Non-pigmented ciliary epithelial cell (primary cell): ENCODE results near the gene FAM117A.
"Not testable (repeated sequence)": the region's sequence is repeated elsewhere in the genome, so short reads cannot be mapped to it uniquely, and the experiment has no call there.

Experiments
- DNase-seq: peaks from one replicate; pipeline ENCODE4 v3.0.0-alpha.2; 2010; ENCODE audit warnings: low read depth

FAM117A gene

GRCh38 chr17:49762151-49762941 lies 1.6 kb downstream of the FAM117A start:
- no peak for DNase-seq

- no peak for DNase-seq
Observed at GRCh38 chr17:49760932-49761558, 2.9 kb downstream of the FAM117A start.

DNA sequence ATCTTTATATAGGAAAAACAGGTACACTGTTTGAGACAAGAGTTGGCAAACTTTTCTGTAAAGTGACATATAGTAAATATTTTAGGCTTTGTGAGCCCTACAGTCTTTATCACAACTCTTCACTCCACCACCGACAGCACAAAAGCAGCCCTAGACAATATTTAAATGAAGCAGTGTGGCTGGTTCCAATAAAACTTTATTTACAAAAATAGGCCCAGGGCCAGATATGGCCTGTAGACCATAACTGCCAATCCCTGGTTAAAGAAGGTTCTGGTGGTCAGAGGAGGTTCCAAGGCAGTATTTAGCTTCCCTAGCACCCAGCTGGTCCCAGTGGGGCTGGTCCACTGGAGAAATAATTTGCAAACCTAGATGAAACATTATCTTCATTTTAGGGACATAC lies 3.6 kb downstream of the FAM117A start:
- no peak for DNase-seq

DNA sequence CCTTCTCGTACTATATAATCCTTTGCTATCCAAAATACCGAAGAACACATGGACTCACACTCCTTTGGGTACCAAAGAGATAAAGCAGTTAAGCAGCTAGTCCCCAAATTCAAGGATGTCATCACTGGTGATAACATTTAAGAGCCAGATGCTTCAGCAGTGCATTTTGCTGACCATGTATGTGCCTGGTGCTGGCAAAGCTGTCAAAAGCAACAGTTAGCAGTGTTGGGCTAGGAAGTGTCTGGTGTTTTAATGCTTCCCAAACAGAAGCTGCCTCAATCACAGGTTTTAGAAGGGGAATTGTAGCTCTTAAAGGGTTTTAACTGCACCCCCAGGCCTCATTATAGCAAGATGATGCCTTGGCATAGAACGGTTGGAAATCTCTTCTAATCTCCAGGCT lies 4.7 kb downstream of the FAM117A start:
- DNase-seq, result no peak

DNA sequence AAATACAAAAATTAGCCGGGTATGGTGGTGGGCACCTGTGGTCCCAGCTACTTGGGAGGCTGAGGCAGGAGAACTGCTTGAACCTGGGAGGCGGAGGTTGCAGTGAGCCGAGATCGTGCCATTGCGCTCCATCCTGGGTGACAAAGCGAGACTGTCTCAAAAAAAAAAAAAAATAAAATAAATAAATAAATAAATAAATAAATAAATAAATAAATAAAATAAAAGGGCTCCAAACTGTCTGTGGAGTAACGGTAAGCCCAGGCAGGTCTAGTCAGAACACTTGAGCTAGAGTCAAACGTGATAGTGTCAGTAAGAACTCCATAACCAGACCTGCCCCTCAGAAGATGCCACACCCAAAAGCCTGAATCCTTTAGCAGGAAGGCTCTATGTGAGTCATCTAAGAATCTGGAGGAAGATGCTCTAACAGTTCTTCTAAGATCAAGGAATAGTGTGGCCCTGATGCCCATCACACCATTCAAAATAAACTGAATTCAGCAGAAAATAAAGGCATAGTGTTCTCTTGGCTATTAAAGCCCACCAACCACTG lies 5.4 kb downstream of the FAM117A start:
- DNase-seq, result not testable (repeated sequence)

DNA sequence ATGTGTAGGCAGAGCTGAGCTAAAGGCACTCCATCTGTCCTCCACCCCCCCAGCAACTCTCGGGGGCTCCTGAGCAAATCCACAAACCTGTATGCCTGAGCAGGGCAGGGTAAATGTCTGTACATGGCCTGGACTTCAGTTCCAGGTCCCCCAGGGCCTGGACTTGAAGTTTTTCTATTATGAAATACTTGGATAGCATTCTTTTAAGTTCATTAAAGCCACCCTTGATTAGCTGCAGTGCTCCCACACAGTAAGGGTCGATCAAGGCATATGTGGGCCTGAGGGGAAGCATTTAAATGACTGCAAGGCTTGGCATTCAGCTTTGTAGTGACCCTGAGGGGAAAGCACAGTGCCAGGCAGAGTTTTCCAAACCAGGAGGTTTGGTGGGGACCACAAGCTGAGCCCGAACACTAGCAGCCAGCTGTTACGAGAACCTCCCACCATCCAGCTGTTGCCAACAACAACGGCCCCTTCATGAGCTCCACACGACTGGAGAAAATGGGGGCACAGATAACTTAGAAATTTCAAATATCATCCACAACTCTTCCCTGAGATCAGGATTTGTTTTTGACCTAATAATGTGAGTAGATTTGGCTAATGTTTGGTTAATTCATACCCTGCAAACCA lies 6.7 kb downstream of the FAM117A start:
- DNase-seq, result no peak

DNA sequence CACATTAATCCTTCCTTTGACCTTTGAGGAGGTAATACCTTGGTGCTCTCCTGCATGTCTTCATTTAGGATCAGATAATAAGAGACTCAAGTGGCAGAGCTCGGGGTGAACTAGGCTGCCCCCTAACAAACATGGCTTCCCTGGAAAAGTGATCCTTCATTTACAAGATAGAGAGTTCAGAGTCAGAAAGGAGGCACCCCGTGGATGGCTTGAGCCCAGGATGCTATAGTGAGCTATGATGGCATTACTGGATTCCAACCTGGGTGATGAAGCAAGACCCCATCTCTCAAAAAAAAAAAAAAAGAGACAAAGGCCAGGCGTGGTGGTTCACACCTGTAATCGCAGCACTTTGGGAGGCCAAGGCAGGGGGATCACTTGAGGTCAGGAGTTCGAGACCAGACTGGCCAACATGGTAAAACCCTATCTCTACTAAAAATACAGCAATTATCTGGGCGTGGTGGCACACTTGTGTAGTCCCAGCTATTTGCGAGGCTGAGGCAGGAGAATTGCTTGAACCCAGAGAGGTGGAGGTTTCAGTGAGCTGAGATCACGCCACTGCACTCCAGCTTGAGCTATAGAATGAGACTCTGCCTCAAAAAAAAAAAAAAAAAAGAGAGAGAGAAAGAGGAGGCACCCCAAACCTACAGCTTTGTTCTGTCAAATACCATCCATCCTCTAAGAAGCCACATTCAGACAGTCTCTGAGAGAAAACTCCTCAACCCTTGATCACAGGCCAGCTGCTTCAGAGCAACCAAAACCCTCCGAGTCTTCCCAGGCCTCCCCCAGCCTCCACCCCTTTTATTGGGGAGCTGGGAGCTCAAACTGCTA lies 7.4 kb downstream of the FAM117A start:
- DNase-seq, result no peak

GRCh38 chr17:49755663-49756283 lies 8.2 kb downstream of the FAM117A start:
- DNase-seq, result no peak

- no peak for DNase-seq
Observed at GRCh38 chr17:49753959-49754391, 10.0 kb downstream of the FAM117A start.

GRCh38 chr17:49752508-49752907 lies 11.4 kb downstream of the FAM117A start:
- no peak for DNase-seq

GRCh38 chr17:49749730-49750129 lies 14.2 kb downstream of the FAM117A start:
- no peak for DNase-seq

- no peak for DNase-seq
Observed at GRCh38 chr17:49748791-49749190, 15.1 kb downstream of the FAM117A start.

DNA sequence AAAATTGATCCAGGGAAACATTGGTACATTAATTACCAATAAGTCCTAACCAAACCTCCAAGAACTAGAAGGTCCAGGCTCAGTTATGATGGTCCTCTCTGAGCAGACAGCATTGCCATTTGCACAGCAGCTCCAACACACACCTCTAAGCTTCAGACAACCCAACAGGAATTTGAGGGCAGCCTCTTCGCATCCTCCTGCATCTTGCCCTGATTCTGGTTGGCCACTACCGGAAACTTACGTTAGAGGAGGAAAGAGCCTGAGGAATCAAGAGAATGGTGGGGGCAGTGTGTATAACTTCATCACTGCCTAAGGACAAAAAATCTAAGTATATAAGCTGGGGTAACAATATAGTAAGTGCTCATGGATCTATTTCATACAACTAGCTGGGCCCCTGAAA lies 15.7 kb downstream of the FAM117A start:
- no peak for DNase-seq

GRCh38 chr17:49747632-49748031 lies 16.3 kb downstream of the FAM117A start:
- DNase-seq, result no peak

DNA sequence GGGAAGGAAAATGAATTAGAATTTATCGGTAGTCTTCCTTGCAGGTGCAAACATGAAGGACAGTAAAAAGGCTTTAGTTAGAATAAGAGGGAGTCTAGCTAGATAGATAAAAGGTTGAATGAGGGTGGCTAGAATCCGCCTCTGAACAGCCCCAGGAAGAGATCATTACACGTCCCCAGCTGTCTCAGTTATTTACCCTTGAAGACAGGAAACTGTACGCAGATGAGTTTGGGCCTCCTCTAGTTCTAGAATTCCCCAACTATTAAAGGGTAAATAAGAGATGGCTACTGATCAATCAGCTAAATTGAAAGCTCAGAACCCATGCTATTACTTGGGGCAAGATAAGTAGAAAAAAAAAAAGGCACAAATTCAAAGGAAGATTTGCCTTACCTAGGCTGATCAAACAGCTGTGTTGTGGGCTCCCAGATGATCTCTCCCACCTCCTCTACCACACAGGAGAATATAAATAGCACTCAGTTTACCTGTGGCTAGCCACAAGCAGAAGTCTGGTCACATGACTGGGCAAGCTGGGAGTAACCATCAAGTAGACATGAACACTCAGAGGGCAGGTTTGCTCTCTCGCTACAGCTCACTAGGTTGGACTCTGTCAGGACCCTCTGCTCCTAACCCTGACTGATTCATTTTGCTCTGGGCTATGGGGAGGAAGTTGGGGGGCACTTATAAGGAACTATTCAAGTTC lies 17.0 kb downstream of the FAM117A start:
- DNase-seq, result no peak

- DNase-seq, result no peak
Observed at GRCh38 chr17:49745175-49746139, 18.5 kb downstream of the FAM117A start.

DNA sequence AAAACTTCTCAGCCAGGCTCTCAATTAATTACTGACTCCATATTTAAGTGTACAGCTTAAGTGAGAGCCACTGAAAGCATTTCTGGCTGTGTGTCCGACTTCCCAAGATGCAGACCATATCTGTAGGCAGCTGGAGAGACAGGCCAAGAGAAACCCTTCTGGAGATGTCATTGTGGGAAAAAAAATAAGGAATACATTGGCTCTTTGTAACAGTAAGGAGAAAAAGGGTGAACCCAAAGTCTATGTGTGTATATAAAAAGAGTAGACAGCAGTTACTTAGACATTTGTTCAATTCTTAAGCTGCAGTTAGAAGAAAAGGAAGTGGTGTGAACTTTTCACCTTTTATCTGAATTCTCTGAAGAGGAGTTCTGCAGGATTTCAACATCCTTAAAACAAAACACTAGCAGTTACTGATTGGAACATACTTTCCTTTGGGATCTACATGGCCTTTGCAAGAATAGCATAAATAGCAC lies 21.7 kb downstream of the FAM117A start:
- no peak for DNase-seq

DNA sequence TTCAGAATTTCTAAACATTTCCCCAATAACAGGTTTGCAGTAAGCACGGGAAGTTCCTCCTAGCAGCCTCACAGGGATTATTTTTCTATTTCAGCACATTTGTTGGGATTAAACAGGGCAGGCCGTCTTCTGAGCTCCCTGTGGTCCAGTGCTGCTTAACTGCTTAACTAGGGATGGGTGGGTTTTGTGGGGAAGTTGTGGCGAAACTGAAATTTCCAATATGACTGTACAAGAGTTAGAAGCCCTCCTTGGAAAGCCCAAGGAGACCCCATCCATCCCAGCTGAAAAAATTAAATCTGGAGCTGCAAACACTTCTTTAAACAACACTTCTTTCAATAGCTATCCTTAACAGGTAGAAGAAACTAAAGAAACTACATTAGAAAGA lies 22.2 kb downstream of the FAM117A start:
- no peak for DNase-seq

- no peak for DNase-seq
Observed at GRCh38 chr17:49741009-49741691, 22.8 kb downstream of the FAM117A start.
